HG03457 (cell line): ENCODE data around the gene GMPPA.

Source experiments
- ATAC-seq: cut with Tn5 transposase; IDR thresholded peaks from one replicate; pipeline ENCODE4 v1.9.1; 2021; ENCODE audit warnings: moderate number of reproducible peaks; ENCODE audit not compliant: unreplicated experiment

GMPPA gene

DNA sequence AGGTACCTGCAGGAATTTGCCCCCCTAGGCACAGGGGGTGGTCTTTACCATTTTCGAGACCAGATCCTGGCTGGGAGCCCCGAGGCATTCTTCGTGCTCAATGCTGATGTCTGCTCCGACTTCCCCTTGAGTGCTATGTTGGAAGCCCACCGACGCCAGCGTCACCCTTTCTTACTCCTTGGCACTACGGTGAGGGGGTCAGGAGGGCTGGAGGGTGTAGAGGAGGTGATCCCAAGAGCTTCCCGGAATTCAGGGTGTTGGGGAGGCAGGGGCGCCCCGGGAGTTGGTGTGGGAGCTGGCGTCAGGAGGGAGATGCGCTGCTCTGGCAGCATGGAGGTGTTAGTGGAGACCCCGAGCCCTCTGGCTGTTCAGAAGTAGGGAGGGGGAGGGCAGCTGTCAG lies 3.2 kb downstream of the GMPPA start:
- ATAC-seq: no peak

DNA sequence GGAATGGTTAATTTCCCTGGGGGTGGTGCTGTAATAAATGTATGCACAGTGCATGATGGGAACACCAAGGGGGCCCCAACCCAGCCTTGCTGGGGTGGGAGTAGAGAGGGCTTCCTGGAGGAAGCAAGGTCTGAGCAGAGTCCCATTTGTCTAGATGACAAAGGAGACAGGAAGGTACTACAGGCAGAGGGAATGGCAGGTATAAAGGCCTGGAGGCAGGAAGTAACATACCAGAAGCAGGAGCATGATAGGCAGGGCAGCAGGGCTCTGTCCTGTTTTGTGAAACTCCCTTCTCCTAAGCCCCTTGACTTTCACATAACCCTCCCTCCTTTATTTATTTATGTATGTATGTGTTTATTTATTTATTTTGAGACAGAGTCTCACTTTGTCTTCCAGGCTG lies 3.9 kb downstream of the GMPPA start:
- ATAC-seq: no peak

DNA sequence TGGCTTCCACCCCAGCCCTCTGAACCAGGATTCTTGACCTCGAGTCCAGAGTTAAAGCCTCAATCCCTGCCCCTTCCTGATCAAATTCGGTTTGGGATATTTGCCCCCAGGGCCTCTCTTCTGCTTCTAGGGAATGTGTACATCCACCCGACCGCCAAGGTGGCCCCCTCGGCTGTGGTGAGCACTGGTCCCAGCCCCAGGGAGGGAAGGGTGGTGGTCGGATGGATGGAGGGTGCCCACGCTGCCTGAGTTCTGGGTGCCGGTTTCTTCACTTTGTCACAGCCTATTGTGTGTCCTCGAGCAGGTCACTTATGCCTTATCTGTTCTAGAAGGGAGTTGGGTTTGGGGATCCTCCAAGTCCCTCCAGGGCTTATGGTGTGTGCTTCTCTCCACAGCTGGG lies 6.9 kb downstream of the GMPPA start:
- ATAC-seq: no peak

DNA sequence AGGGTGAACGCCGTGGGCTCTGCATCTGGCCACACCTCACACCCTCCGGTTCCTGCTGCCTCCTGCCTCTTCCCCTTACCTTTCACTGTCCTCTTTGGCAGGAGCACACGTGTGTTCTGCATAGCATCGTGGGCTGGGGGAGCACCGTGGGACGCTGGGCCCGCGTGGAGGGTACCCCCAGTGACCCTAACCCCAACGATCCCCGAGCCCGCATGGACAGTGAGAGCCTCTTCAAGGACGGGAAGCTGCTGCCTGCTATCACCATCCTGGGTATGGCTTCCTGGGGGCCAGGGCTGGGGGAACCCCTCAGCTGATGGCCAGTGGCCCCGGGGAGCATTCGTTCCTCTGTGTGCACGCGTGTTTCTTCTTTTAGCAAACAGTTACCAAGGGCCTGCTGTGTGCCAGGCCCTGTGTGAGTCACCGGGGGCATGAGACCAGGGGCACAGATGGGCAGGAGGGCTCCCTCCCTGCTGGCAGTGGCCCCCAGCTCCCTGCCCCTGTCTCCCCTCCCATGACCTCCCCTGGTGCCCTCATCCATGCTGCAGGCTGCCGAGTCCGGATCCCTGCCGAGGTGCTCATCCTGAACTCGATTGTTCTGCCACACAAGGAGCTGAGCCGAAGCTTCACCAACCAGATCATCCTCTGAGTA lies 7.6 kb downstream of the GMPPA start:
- no peak for ATAC-seq

- ATAC-seq: no peak
Measured at GRCh38 chr2:219506802-219507526, 8.3 kb downstream of the GMPPA start.

GRCh38 chr2:219507581-219508443 lies 9.1 kb downstream of the GMPPA start:
- no peak for ATAC-seq

DNA sequence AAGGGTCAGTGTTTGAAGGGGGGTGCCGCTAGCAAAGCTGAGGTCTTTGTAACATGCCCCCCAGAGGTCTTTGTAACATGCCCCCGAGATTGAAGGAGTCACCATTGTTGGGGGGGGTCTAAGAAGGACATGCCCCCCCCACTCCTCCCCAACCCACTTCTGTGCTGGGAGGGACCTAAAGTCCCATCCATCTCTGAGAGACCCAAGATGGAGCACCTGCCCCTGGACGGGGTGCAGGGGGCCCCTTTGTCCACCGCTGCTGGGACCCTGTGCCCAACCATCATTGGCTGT lies 9.7 kb downstream of the GMPPA start:
- ATAC-seq: no peak

- ATAC-seq: no peak
Measured at GRCh38 chr2:219508971-219509779, 10.5 kb downstream of the GMPPA start.

GRCh38 chr2:219509780-219510511 lies 11.3 kb downstream of the GMPPA start:
- peak; percentile 54 for ATAC-seq

GRCh38 chr2:219510512-219511135 lies 11.9 kb downstream of the GMPPA start:
- no peak for ATAC-seq

DNA sequence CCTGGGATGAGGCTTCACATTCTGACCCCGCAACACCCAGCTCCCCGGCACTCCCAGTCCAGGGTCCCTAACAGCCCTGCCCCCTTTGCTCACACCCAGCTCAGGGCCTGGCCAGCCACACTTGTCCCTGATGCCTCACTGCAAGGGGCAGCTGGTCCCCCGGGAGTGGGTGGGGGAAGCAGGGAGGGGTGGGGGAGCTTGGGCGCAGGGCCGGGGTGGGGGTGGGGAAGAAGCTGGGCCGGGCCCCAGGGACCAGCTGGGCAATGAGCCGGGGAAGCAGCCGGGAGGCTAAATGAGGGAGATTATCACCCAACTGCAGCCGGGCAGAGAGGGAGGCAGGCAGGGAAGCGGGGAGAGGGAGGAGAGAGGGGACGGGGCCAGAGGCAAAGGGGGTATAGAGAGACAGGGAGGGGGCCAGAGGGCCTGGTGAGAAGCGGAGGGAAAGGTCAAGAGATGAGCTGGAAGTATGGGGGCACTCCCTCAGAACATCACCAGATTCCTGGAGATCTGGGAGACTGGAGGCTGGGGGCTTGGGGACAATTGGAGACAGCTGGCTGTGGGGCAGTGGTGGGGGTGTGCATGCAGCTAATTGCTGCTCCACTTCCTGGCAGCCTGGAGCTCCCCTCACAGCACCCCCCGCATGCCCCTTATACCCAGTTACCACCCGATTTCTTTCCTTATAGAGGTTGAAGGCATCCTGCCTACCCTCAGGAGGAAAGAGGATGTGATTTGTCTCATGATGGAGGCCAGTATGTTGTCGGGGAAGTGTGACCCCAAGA lies 13.0 kb downstream of the GMPPA start:
- no peak for ATAC-seq

DNA sequence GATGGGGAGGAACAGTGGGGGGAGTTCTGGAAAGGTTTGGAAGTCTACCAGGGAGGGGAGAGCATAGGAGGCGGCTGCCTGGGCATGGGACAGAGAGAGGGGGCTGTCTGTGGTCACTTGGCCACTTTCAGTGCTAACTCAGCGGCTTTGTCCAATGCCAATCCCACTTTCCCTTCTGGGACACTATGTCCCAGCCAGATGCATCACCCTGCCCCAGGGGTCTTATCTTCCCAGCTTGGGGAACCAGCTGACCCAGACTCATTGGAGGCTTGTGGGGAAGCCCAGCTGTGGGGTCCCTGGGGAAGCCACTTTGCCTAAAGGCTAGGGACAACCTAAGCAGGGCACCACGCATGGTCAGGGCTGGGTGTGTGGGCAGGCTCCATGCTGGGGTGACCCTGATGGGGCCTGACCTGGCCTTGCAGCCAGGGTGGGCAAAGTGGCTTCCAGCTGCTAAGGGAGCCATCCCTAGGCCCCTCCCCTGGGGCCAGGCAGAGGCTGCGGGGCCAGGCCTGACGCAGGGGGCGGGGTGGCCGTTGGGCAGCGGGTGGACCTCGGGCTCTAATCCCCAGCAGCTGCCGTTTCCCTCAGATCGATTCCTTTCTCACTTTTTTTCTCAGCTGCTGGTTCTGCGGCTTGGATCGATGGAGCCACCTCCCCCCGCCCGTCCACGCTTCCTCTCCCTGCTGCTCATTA lies 14.0 kb downstream of the GMPPA start:
- ATAC-seq: no peak

DNA sequence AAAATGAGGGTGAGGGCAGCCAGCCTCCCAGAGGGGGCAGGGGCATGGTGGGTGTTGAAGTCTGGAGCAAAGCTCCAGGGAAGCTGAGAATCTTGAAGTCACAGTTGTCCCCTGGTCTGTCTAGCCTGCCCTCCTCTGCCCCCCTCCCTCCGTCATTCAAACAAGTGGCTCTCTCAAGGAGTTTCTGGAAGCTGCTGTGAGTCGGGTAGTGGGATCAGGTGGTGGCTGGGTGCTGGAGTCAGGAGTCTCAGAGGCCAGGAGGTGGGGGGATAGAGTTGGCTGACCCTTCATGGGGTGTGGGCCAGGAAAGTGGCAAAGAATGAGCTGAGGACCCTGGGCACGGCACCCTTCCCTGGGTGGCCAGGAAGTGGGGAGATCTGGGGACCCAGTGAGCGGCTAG lies 15.1 kb downstream of the GMPPA start:
- no peak for ATAC-seq

DNA sequence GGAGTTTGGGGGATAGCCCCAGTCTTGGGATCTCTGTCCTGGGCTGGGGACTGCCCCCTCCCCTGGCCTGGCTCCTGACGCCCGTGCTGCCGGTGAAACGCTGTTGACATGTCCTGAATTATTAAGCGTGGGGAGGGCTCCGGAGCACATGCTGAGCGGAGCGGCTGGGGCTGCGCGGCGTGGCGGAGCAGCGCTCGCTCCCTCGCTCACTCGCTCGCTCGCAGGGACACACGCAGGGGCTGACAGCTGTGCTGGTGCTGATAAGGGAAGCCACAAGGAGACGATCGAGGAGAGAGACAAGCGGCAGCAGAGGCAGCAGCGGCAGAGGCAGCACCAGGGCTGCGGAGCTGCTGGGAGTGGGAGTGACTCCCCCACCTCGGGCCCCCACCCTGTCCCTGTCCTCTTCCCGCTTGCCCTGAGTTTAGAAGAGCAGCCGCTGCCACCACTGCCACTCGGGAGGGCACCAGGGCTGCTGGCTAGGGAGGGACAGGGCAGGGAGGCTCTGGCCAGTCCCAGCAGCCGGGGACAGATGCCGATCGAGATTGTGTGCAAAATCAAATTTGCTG lies 15.6 kb downstream of the GMPPA start, which contains the start of gene ASIC4:
ASIC4 (plus strand) TSS at position 287 of the 566 bp plus-strand sequence; CDS start at position 530, 243 bp downstream.
- ATAC-seq: no peak

GRCh38 chr2:219514836-219515235 lies 16.1 kb downstream of the GMPPA start:
- ATAC-seq: no peak

GRCh38 chr2:219515874-219516629 lies 17.4 kb downstream of the GMPPA start:
- no peak for ATAC-seq

- ATAC-seq: no peak
Measured at GRCh38 chr2:219516888-219517287, 18.2 kb downstream of the GMPPA start.
